Spleen (tissue), 11 donors: ENCODE results near the gene GNAO1. TPM values are rescaled to one million over a fixed set of nuclear protein-coding genes. Genes with fewer than 3 reads are reported as not detected.

Experiments
- DNase-seq: peaks from one replicate; pipeline ENCODE4 v3.0.0-alpha.2; 2020
- H3K27ac ChIP-seq, 8 donors: fragments of 200-600 bp; sonication (generic) in 7 of 8; 1 replicate in 4 of 8; 2 replicates in 4 of 8; pipeline versions ENCODE4 v1.5.0 to v1.8.0; 2016 to 2021; ENCODE audit warnings: inconsistent platforms in 4 of 8, mild to moderate bottlenecking in 4 of 8, moderate library complexity in 1 of 8
- H3K27me3 ChIP-seq, 7 donors: fragments of 200-600 bp; sonication (generic) in 6 of 7; replicated peaks in 1 of 7; 1 replicate in 4 of 7; 2 replicates in 3 of 7; pipeline versions ENCODE4 v1.5.0 to v1.8.0; 2016 to 2021; ENCODE audit warnings: inconsistent platforms in 3 of 7, mild to moderate bottlenecking in 1 of 7
- H3K36me3 ChIP-seq, 6 donors: fragments of 200-600 bp; sonication (generic) in 5 of 6; 1 replicate in 4 of 6; 2 replicates in 2 of 6; pipeline versions ENCODE4 v1.5.0 to v1.8.0; 2016 to 2021; ENCODE audit warnings: inconsistent platforms in 2 of 6
- H3K4me1 ChIP-seq, 6 donors: fragments of 200-600 bp; sonication (generic) in 5 of 6; 1 replicate in 3 of 6; 2 replicates in 3 of 6; pipeline versions ENCODE4 v1.5.0 to v1.8.0; 2016 to 2021; ENCODE audit warnings: inconsistent platforms in 3 of 6
- H3K4me3 ChIP-seq, 8 donors: fragments of 200-600 bp; sonication (generic) in 7 of 8; 1 replicate in 4 of 8; 2 replicates in 4 of 8; pipeline versions ENCODE4 v1.5.0 to v1.8.0; 2016 to 2021; ENCODE audit warnings: inconsistent platforms in 4 of 8, mild to moderate bottlenecking in 4 of 8, moderate library complexity in 2 of 8
- H3K9me3 ChIP-seq, 8 donors: fragments of 200-600 bp; sonication (generic) in 7 of 8; 1 replicate in 4 of 8; 2 replicates in 4 of 8; pipeline versions ENCODE4 v1.5.0 to v1.8.0; 2016 to 2021; ENCODE audit warnings: inconsistent platforms in 4 of 8
- CTCF ChIP-seq, 11 experiments: fragments of 200-600 bp in 7 of 11; fragments of 450-650 bp in 4 of 11; sonication (generic) in 4 of 11; IDR thresholded peaks in 8 of 11; conservative IDR thresholded peaks in 3 of 11; 1 replicate in 7 of 11; 2 replicates in 4 of 11; pipeline versions ENCODE4 v1.4.0 to v1.8.0; 2016 to 2021; ENCODE audit warnings: antibody characterized with exemption in 11 of 11, inconsistent platforms in 4 of 11, mild to moderate bottlenecking in 1 of 11
- POLR2A ChIP-seq, 3 donors: fragments of 450-650 bp; IDR thresholded peaks; one replicate each; pipeline ENCODE4 v1.5.1; 2017; ENCODE audit warnings: antibody characterized with exemption in 3 of 3, mild to moderate bottlenecking in 1 of 3
- POLR2AphosphoS5 ChIP-seq, 3 donors: sonication (generic); formaldehyde crosslinking; IDR thresholded peaks; one replicate each; pipeline ENCODE4 v1.5.1; 2017; ENCODE audit warnings: antibody characterized with exemption in 3 of 3
- WGBS, 5 donors: extraction: QIAGEN DNeasy Blood & Tissue Kit in 3 of 5; methylation state at CpG; one replicate each; pipeline versions ENCODE4 v1.1.5 to v1.1.7; 2013 to 2018; 5-methylcytosine and 5-hydroxymethylcytosine counted together
- intact Hi-C: fragments of 100-400 bp; cut with DNase I; formaldehyde crosslinking; loops from one replicate; pipeline ENCODE4 v1.15.0; 2023; ENCODE audit warnings: low total_unique reads
- polyA plus RNA-seq, 3 donors: library from polyadenylated mRNA; stranded (reverse); fragments of 200-250 nt; gene quantifications; one replicate each; pipeline ENCODE4 v1.2.1, GENCODE V29; 2013
- total RNA-seq, 7 donors: library from RNA; depleted of rRNA in 3 of 7; stranded (reverse); fragments of >200 nt in 3 of 7; fragmentation: NEBNext Ultra II Directional in 4 of 7; extraction: Animal tissue kit (Norgen Biotek cat#: 25700) in 4 of 7; gene quantifications; one replicate each; pipeline versions ENCODE4 v1.1.0 to v1.2.1, GENCODE V29; 2016 to 2021
- donor health status: healthy with polysubstance abuse.
- donor health status: DM: no; HTN: no; CAD: no; lungs with moderate emphysema.
- donor health status: DM: no; HTN: no; CAD: no.
- donor health status: Bipolar disorder and iron deficiency.
- donor health status: healthy.
- donor health status: DM: no; HTN: no; CAD: no.
- donor health status: DM: yes; HTN: yes; CAD: no.

GNAO1 gene
- total and polyA plus RNA-seq, 10 donors: 0.32 to 7.9 (median 4.7) TPM

DNA sequence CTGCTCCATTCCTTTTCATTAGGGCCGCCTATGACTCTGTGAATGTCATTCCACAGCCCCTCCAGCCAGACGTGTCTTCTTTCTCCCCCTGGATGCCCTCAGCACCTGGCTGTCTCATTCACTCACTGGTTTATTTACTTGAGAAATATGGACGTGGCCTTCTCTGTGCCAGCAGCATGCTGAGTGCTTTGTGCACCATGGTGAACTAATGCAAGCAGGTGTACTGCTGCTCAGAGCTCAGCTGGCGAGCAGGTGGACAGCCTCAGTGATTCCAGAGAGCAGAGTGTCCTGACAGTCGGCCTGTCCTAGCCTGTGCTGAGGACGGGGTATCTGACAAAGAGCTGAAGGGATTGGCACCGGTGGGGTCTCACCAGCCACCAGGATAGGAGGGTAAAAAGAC is 96.7 kb downstream of the GNAO1 start:
- Histone ChIP-seq H3K36me3 (no peaks in the 10 kb centered on the region), H3K27me3 (no peaks in the 10 kb centered on the region), H3K4me1 (peaks cover 0 to 5% (median 0%) of the 10 kb centered on the region in 6 donors), H3K4me3 (no peak overlapping the region), H3K27ac (no peak overlapping the region), H3K9me3 (no peaks in the 10 kb centered on the region)
- DNase-seq: no peak
- intact Hi-C loops: no loop called here
- 80 to 98% (median 88%) methylated on average over 7 of the region's 7 CpGs for WGBS, 5 donors
- TF ChIP-seq POLR2AphosphoS5 (IDR thresholded peaks at IDR 0.05) (no peak), POLR2A (IDR thresholded peaks at IDR 0.05) (no peak), CTCF (IDR thresholded peaks at IDR 0.05 in 8 of 11, conservative IDR thresholded peaks at IDR 0.05 in 3 of 11) (no peak)

DNA sequence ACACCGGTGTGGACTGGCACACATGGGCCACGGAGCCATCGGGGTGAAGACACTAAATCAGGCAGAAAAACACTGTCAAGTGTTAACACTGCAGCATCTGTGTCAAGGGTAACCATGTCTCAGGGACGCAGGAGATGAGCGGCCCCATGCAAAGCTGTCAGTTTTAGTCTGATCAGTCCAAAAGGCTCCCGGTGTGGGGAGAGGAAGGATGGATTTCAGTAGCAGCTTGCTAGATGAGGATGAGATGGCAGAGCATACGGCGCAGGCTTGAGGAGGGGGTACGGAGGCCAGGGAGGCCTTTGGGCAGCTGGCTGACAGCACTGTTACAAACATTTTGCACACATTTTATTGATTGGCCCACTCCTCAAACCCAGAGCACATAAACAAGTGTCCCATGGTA is 98.1 kb downstream of the GNAO1 start:
- TF ChIP-seq POLR2AphosphoS5 (IDR thresholded peaks at IDR 0.05) (no peak), CTCF (IDR thresholded peaks at IDR 0.05 in 8 of 11, conservative IDR thresholded peaks at IDR 0.05 in 3 of 11) (no peak), POLR2A (IDR thresholded peaks at IDR 0.05) (no peak)
- intact Hi-C loops: no loop called here
- no peaks in the 10 kb centered on the region for H3K27me3 ChIP-seq

GRCh38 chr16:56289862-56290261 is 98.6 kb downstream of the GNAO1 start:
- no peaks in the 10 kb centered on the region for H3K9me3 ChIP-seq
- intact Hi-C loops: no loop called here
- TF ChIP-seq POLR2AphosphoS5 (IDR thresholded peaks at IDR 0.05): no peak
- no peak for TF ChIP-seq POLR2A (IDR thresholded peaks at IDR 0.05)
- TF ChIP-seq CTCF (IDR thresholded peaks at IDR 0.05 in 8 of 11, conservative IDR thresholded peaks at IDR 0.05 in 3 of 11): no peak
- H3K27me3 ChIP-seq: no peaks in the 10 kb centered on the region
- no peak overlapping the region for H3K4me3 ChIP-seq
- H3K36me3 ChIP-seq: no peaks in the 10 kb centered on the region
- no peaks in the 10 kb centered on the region for H3K4me1 ChIP-seq
- 71 to 80% (median 76%) methylated on average over 4 of the region's 4 CpGs for WGBS, 5 donors
- no peak overlapping the region for H3K27ac ChIP-seq
- DNase-seq: no peak

More for the DNA sequence above, 98.1 kb downstream of the GNAO1 start:
- no peak overlapping the region for H3K27ac ChIP-seq
- H3K9me3 ChIP-seq: no peaks in the 10 kb centered on the region
- WGBS, 5 donors: 82 to 94% (median 93%) methylated on average over 9 of the region's 9 CpGs
- no peaks in the 10 kb centered on the region for H3K4me1 ChIP-seq
- no peak for DNase-seq
- no peaks in the 10 kb centered on the region for H3K36me3 ChIP-seq
- no peak overlapping the region for H3K4me3 ChIP-seq

- H3K36me3 ChIP-seq: no peaks in the 10 kb centered on the region
- H3K27me3 ChIP-seq: peaks cover 0 to 10% (median 0%) of the 10 kb centered on the region in 7 donors
- H3K4me3 ChIP-seq: no peak overlapping the region
- peaks cover 0 to 15% (median under 1%) of the 10 kb centered on the region in 6 donors for H3K4me1 ChIP-seq
- DNase-seq: no peak
- TF ChIP-seq CTCF (IDR thresholded peaks at IDR 0.05 in 8 of 11, conservative IDR thresholded peaks at IDR 0.05 in 3 of 11) (no peak), POLR2A (IDR thresholded peaks at IDR 0.05) (no peak), POLR2AphosphoS5 (IDR thresholded peaks at IDR 0.05) (no peak)
- 85 to 95% (median 92%) methylated on average over 5 of the region's 5 CpGs for WGBS, 5 donors
- H3K27ac ChIP-seq: no peak overlapping the region
- no peaks in the 10 kb centered on the region for H3K9me3 ChIP-seq
- intact Hi-C loops: no loop called here
These were observed 102.7 kb downstream of the GNAO1 start for GRCh38 chr16:56294014-56294413.
